ENCODE measurements around the gene VAMP5.
A peak's percentile ranks its signal among the peaks of the same experiment; 100 is the strongest.
"Not testable (repeated sequence)": the region's sequence is repeated elsewhere in the genome, so short reads cannot be mapped to it uniquely, and the experiment has no call there.

VAMP5 gene

GRCh38 chr2:85584857-85585780, 888 bp downstream of the VAMP5 start:
- DNase-seq (ENCODE audit: low read depth in 2 of 2) = no peak

GRCh38 chr2:85585781-85586105, 1.5 kb downstream of the VAMP5 start:
- DNase-seq (ENCODE audit: low read depth in 2 of 2) = no peak

DNA sequence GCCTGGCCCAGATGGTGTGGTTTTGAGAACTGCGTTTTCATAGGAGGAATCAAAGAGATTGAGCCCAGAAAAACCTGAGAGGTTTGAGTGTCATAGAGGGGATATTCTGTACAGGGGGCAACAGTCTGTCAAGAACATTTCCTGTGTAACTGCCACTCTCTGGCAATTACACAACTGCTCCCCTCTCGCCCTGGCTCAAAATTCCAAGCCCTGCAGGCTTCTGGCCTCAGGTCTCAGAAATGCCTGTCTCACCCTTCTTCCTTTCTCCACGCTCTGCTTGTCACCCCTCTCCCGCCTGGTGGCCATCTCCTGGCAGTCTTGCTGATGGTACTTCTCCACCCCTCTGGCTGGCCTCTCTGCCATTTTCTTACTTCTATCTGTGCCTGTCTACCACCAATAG, 4.0 kb downstream of the VAMP5 start:
- DNase-seq (ENCODE audit: low read depth in 2 of 2) = no peak

DNA sequence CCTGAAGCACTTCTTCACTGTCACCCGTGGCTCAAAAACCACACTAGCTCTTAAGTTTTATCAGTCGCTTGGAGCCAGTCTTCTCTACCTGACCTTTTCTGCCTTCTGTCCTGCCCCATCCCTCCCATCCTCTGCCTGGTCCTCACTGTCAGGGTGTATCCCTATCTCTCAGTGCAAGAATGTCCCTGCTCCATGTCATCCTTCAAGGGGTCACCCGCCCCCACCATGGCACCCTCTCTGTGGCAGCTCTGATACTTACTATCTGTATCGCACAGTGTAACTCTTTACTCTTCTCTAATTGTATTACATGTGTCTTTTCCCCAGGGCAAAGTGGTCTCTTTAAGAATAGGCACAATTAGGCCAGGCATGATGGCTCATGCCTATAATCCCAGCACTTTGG, 4.4 kb downstream of the VAMP5 start:
- no peak for DNase-seq (ENCODE audit: low read depth in 2 of 2)

DNA sequence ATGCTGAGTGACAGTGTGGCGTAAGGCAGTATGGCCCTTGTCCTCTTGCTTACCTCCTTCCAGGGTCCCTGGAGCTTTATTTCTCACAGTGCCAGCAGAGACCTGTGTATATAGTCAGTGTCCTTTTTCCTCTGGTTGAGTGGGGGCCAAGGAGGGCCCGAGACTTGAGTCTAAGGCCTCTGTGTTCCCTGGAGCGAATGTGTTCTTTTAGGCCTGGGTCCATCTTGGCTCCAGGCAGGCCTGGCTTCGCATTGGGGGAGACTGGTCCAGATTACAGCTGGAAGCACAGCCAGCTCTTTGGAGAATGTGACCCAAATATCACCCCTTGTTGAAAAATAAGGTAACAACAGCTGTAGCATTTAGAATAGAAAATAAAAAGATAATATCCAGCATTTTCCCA, 5.0 kb downstream of the VAMP5 start:
- no peak for DNase-seq (ENCODE audit: low read depth in 2 of 2)

DNA sequence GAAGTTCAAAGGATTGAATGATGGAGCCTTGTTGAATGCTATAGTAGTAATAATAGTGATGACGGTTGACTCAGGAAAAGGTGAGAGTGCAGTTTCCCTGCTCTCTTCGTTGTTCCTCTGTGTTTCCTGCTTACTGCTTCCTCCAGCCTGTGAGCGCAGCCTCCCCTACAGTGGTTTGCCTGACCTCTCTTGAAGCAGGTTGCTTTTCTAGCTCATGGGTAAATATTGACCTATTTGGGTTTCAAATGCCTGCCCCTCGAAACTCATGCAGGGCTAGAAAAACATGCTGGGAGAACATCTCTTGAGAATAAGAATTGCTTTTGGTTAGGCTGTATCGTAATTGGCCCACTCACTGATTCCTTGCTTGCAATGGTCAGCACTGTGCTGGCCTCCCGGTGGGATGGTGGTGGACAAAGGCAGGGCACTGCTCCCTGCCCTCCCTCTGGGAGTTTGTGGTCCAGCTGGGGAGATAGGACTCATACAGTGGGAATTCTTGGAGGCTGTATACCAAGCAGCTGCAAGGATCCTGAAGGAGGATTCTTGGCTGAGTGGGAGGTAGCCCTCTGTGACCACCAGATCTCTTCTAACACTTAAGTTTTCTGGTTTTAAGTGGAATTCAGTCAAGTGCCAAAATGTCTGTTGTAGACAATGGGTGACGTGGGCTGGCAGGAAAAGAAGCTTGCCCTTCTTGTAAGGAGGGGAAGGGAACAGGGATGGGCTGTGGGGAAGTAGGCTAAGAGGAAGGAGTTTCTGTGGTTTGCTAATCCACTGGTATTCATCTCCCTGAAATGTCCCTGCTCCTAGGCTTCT, 6.0 kb downstream of the VAMP5 start:
- DNase-seq (ENCODE audit: low read depth in 2 of 2) = no peak

GRCh38 chr2:85590950-85591349, 6.7 kb downstream of the VAMP5 start:
- no peak for DNase-seq (ENCODE audit: low read depth in 2 of 2)

DNA sequence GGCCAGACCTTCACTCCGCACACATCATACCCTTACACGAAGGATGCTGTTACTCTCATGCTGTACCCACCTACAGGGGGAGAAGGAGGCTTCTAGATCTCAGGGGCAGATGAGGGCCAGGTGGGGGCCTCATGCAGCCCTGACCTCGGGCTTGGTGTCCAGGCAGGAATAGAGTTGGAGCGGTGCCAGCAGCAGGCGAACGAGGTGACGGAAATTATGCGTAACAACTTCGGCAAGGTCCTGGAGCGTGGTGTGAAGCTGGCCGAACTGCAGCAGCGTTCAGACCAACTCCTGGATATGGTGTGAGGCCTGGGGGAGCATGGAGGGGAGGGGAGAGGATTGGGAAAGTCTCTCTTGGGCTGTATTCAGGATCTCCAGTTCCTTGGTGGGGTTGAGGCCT, 7.3 kb downstream of the VAMP5 start:
- DNase-seq (ENCODE audit: low read depth in 2 of 2) = no peak

GRCh38 chr2:85592299-85592698, 8.1 kb downstream of the VAMP5 start:
- DNase-seq (ENCODE audit: low read depth in 2 of 2) = not testable (repeated sequence)

GRCh38 chr2:85593023-85593422, 8.8 kb downstream of the VAMP5 start:
- no peak for DNase-seq (ENCODE audit: low read depth in 2 of 2)

DNA sequence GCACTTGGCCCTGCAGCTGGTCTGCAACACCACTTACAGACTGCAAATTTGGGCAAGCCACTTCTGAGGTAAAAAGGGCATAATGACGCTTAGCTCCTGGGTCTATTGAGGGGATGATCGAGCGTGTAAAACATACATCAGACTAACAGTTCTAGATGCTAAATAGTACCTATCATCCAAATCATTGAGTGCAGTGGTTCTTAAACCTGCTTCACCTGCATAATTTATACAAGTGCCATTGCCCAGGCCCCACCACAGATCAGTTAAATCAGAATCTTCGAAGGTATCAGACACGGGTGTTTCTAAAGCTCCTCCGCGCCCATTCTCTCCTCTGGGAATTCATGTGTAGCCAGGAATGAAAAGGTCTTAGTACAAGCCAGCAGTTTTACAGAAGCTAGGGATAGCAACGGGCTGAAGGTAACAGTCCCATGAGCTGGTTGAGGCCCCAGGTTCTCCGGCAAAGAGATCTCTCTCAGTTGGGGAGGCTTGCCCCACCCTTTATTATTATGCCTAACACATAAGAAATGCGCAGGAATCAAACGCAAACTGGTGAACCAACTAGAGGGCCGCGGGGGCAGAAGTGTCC, 10.6 kb downstream of the VAMP5 start:
- no peak for DNase-seq (ENCODE audit: low read depth in 2 of 2)

- peak; percentile 60 to 69 for DNase-seq (ENCODE audit: low read depth in 2 of 2)
Observed at GRCh38 chr2:85595301-85596025, 11.2 kb downstream of the VAMP5 start, which contains the start of gene RNF181. TSS of gene RNF181 (plus strand) at chr2:85595745. CDS start at chr2:85595764, 19 bp downstream.

GRCh38 chr2:85596026-85596333, 11.7 kb downstream of the VAMP5 start:
- DNase-seq (ENCODE audit: low read depth in 2 of 2) = no peak

DNA sequence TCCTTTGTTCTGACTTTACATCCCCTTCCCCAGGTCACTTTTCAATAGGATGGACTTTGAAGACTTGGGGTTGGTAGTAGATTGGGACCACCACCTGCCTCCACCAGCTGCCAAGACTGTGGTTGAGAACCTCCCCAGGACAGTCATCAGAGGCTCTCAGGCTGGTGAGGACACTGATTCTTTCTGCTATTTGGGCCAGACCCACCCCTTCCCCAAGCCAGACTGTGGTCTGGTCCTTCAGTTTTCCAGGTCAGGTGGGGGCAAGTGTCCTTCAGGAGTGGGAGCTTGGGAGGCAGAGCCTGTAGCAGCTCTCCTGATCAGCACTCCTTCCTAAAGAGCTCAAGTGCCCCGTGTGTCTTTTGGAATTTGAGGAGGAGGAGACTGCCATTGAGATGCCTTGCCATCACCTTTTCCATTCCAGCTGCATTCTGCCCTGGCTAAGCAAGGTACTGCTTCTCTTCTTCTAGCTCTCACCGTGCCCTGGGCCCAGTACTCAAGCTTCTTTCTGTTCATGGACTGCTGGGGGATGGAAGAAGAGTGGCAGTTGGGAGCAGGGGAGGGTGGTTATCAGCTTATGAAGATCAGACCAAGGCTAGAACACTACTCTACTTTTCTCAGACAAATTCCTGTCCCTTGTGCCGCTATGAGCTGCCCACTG, 12.4 kb downstream of the VAMP5 start:
- DNase-seq (ENCODE audit: low read depth in 2 of 2) = no peak

DNA sequence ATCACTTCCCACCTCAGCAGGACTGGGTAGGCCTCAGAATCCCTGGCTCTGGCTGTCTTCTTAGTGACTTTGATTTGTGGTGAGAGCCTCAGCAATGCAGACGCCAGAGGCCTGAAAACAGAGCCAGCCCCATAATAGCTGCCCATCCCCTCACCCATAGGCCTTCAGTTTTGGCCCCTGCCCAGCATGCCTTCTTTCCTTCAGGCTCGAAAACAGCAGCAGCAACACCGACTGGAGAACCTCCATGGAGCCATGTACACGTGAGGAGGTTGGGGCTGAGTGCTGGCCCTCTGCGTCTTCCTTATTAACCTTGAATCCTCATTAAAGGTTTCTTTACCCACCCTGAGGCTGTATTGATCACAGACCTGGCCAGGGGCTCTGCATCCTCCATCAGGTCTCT, 13.0 kb downstream of the VAMP5 start:
- no peak for DNase-seq (ENCODE audit: low read depth in 2 of 2)

- no peak for DNase-seq (ENCODE audit: low read depth in 2 of 2)
Observed at GRCh38 chr2:85598594-85599340, 14.5 kb downstream of the VAMP5 start.

GRCh38 chr2:85599468-85600234, 15.4 kb downstream of the VAMP5 start:
- no peak for DNase-seq (ENCODE audit: low read depth in 2 of 2)

GRCh38 chr2:85600235-85600575, 16.0 kb downstream of the VAMP5 start:
- no peak for DNase-seq (ENCODE audit: low read depth in 2 of 2)

DNA sequence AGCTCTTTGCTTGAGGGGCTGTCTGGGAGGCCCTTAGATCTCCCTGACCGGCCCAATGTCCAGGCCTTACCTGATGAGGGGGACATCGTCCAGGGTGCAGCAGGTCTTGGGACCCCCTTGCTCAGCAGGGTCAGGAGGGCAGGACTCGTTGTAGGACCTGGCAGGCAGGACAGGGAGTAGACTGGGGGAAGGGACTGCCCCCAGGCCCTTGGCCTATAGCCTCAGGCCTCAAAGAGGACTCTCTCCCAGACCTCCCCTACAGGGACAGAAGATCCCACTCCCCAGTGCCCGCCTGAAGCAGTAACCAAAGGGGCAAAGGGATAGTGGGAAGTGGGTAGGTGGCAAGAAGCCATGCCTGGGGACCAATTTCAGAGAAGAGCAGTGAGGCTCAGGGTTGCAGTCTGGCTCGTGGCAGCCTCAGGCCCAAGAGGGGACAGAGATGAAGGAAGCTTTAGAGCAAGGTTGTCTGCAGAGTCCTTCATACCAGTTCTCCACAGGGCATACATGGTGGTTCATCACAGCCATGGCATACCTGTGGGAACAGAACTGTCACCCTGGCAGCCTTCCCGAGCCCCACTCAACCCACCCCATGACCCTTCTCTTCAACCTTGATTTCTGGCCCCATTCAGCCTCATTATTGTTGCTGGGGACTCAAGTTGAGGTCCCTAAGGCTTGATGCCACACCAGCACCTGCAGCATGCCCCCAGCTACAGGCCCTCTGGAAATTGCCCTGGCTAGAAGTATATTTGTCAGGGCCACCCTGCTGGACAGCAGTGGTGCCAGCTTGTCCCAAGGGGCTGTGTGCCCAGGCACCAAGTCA, 16.9 kb downstream of the VAMP5 start:
- DNase-seq (ENCODE audit: low read depth in 2 of 2) = no peak
